GM21717 (cell line): Measurements from ENCODE around the gene REC114.
"Not testable (repeated sequence)": the region's sequence is repeated elsewhere in the genome, so short reads cannot be mapped to it uniquely, and the experiment has no call there.

Source experiments
- ATAC-seq: cut with Tn5 transposase; IDR thresholded peaks from one replicate; pipeline ENCODE4 v1.9.1; 2021; ENCODE audit warnings: mild to moderate bottlenecking, moderate library complexity; ENCODE audit not compliant: unreplicated experiment

The REC114 gene

DNA sequence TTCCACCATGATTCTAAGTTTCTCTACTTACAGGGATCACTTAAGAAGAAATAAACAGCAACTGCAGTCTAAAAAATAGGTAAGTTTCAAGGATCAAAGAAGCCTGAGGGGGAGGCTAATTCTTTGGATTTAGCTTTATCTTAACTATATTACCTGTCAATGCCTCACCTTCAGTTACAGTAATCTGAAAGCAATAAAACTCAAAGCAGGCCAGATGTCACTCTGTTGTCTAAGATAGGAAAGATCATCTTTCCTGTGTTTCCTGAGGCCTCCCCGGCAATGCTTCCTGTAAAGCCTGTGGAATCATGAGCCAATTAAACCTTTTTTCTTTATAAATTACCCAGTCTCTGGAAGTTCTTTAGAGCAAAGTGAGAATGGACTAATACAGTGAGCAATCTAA, 130.1 kb downstream of the REC114 start:
- ATAC-seq, result no peak

DNA sequence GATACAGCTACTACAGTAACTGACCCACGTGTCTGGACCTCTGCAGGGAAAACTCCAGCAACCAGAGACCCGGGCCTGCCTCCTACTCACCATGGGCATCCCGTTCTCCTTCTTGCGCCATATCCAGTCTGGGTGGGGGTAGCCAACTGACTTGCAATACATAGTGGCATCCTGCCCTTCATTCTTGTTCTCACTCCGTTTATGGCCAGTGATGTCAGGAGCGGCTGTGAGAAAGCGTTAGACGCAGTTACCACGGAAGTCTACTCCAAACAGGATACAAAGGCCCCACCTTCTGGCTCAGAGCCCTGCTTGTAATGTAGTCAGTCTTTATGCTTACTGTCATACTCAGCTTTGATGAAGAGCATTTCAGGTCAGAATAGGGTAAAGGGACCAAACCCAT, 130.6 kb downstream of the REC114 start:
- no peak for ATAC-seq

DNA sequence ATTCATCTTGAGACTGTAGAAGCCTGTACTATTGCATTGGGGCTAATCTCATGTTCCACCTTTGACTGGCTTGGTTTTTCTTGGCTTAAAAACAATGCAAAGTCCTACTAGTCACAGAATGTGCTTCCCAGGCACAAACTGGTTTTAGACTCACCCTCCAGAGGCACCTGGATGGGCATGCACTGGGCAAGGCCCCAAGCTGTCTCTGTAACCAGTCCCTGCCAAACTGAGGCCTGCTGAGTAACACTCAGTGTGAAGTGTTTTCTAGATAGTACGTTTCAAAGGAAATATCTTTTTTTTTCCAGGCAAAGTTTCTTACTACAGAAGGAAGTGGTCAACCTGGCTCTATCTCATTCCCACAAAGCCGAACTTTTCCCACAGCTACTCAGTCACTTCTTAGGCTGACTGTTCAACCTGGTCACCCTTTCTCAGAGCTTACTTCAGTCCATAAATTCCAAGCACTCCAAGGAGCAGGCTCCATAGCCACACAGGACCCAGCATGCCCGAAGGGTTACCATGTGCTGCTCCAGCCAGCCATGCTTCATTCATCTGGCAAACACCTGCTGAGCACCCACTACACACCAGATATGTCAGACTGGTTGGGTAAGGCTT, 132.8 kb downstream of the REC114 start:
- no peak for ATAC-seq

DNA sequence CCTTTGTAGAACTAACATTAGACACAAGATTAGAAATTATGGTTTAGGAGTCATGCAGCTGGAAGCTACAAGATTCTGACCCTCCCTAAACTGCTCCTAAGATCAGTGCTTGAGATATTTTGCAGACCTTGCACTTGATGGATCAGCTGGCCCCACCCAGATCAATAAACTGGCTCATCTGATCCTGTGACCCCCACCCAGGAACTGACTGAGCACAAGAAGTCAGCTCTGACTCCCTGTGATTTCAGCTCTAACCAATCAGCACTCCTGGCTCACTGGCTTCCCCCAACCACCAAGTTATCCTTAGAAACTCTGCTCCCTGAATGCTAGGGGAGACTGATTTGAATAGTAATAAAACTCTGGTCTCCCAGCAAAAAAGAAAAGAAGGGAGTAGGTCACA, 134.6 kb downstream of the REC114 start:
- not testable (repeated sequence) for ATAC-seq

DNA sequence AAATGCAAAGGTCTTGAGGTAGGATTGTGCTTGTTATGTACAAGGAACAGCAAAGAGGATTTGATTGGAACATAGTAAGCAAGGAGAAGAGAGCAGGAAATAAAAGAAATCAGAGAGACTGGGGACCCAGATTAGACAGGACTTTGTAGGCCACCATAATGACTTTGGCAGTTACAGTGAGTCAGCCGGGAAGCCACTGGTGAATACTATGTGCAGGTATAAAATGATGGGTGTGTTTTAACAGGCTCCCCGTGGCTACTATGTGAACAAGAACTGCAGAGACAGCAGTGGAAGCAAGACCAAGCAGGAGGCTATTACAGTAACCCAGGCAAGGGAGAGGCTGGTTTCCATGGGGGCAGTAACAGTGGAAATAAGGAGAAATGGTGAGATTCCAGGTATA, 135.1 kb downstream of the REC114 start:
- no peak for ATAC-seq

DNA sequence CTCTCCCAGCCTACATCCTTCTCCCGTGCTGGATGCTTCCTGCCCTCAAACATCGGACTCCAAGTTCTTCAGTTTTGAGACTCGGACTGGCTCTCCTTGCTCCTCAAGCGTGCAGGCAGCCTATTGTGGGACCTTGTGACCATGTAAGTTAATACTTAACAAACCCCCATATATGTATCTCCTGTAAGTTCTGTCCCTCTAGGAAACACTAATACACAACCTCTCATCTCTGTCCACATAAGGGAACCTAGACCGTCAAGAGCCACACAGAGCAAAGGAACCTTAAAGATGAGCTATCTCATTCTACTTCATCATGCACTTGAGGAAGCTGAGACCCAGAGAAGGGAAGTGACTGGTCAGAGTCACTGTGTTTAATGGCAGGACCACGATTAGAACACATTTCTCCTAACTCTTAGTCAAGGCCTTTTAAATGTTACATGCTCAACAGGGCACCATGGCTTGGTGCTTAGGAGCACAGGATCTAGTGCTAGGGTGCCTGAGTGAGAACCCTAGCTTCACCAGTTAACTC, 140.0 kb downstream of the REC114 start:
- no peak for ATAC-seq

DNA sequence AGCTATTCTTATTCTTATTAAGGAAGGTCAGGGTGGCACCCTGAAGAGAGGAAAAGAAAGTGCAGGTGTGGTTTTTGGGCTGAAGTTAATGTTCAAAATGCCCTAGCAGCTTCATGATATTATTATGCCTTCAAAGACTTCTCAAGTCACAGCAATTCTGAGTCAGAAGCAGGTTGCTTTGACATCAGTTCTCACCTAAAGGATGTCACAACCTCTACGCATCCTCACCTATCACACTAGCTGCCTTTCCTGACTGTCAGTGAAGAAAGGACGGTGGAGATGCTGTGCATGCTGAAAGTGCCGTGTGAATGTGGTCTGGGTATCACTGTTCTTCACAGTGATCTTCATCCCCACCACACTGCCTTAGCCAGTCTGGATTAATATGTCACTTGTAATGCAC, 140.6 kb downstream of the REC114 start:
- no peak for ATAC-seq

DNA sequence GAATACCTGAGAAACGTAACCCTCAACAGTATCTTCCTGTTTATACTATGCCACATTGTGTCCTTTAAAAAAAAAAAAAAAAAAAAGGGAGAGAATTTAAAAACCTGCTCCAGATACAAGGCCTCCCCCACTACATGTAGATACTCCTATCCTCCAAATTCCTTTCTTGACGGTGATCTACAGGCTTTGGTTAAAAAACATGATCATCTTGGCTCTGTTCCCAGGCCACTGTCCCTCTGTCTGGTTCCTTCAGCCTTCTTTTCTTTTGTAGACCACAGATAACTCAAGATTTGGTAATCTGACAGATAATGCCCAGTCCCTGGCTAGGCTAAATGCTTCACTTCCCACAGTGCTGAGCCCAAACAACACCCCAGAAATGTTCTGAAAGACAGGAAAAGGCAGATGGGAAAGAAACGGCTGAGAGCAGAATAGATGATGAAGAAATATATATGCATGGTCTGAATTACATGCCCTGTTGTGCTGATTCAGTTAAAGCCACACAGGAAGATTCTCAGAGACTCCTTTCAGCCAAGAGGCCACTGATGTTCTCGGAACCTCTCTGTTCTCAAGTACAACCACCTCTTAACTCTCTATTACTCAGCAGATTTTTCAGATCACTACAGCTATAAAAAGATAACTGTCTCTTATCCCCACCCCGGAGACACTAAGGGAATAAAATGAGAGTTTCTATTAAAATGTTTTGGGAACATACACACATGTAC, 141.9 kb downstream of the REC114 start:
- ATAC-seq, result no peak

DNA sequence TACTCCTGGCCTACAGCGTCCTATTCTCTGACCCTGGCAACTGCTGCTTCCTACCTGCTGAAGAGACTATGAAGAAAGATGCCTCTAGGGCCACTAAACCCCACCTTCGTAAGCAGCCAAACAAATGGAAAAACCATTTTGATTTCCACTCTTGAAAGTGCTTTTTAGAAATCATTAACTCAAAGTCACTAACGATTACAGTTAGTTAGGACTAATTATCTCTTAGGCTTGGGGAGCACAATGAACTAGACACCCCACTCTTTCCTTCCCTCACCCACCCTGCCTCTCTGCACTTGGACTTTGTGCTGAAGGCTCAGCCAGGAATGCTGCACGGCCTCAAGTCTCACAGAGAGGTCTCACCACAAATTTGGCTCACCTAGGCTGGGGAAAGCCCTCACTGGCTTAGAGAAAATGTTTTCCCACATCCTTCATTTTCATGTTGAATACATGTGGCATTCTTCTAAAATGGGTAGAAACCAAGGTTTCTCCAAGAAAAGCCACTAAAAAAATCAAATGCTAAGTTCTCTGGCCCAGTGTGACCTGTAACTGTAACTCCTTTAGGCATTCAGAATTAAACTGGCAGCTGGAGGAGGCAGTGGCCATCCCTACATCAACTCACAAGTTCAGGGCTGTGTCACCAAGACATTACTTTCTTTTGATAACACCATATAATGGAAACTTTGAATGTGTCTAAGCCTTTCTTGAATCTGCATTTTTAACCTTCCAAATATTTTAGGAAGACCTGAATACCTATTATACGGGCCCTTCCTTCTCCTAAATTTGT, 143.1 kb downstream of the REC114 start:
- no peak for ATAC-seq

DNA sequence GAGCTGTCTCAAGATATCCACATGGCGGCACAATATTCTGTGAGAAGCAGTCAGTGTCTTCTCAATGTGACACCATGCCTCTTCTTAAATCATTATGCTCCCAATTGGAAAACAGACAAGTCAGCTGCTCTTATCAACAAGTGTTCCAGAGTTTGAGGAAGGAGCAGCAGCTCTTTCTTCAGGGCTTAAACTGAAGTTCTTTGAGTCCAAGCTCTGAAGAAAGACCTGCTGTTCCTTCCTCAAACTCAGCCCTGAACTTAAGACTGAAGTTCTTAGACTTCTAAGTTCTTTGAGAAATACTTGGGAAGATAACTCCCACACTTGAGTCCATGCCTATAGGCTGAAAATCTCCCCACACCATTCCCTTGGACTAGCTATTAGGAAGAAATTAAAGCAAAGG, 146.8 kb downstream of the REC114 start:
- no peak for ATAC-seq

DNA sequence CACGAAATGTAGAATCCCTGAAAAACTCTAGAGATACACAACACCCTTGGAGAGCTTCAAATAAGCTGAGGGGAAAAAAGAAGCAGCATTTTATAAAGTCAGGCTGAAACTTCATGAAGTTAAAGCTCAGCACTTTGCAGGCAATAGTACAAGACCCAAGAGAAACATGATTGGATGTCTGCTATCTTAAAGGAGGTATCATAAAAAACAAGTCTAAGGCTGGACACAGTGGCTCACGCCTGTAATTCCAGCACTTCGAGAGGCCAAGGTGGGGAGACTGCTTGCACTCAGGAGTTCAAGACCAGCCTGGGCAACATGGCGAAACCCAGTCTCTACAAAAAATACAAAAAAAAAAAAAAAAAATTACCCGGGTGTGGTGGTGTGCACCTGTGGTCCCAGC, 147.3 kb downstream of the REC114 start:
- no peak for ATAC-seq

DNA sequence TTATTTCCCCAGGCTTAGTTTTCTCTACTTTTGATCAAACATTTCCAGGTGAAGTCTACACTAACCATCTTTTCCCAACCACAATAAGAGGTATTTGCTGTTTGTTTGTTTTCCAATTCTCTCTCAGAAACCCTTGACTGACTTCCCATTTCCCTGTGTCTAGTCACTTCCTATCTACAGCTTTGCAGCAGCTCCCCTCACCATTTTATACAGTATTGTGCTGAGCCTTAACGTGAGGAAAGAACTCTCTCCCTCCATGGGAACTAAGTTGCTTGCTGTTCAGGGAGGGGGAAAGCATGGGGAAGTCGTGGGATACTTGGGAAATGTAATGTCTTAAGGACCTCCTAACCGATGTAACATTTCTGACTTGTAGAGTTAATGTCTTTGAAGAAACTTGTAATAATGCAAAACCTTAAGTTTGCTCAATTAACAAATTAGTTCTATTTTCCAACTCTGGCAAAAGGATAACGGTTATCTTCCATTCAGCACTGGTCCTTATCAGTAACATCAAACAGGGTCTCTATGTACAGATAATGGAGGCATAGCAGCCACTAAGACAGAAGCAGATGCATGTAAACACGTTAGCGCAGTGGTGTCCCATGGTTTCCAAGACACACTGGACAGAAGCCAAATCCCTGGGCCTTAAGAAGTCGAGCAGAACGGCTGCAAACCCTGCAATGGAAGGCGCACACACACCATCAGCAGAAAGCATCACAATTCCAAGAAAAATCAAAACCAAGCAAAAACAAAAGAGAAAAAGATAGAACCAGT, 150.5 kb downstream of the REC114 start:
- no peak for ATAC-seq

DNA sequence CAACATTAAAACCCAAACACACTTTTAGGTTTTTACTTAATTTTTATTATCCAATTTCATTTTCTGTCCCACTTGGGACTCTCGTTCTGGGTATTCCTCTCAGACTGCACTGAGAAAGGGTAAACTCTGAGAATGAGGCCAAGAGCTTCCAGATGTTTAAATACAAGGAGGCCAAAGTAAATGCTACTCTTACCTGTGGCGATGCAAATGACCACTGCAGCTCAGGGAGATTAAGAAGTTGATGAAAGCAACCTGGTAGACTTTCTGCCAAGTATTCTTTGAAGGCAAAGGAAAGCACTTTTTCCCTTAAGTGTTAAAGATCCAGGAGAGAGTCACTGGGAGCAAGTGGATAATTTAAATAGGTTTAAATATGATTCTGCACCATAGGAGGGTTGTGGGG, 151.1 kb downstream of the REC114 start:
- ATAC-seq, result no peak

DNA sequence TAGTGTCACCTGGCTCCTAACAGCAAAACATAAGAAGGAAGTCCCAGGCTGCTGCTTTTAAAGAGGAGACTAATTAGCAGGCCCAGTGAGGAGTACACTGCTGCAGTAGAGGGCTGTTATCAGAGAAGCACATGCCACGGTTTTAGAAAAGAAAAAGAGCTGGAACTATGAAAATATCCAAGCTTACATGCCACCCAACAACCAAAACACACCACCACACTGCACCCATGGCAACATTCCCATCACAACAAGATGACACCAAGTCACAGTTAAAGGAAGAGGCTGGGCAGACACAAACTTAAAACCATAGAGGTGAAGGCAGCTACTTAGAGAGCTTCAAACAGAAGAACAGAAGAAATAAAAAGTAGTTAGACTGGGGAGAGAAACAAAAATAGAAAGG, 153.2 kb downstream of the REC114 start:
- no peak for ATAC-seq

DNA sequence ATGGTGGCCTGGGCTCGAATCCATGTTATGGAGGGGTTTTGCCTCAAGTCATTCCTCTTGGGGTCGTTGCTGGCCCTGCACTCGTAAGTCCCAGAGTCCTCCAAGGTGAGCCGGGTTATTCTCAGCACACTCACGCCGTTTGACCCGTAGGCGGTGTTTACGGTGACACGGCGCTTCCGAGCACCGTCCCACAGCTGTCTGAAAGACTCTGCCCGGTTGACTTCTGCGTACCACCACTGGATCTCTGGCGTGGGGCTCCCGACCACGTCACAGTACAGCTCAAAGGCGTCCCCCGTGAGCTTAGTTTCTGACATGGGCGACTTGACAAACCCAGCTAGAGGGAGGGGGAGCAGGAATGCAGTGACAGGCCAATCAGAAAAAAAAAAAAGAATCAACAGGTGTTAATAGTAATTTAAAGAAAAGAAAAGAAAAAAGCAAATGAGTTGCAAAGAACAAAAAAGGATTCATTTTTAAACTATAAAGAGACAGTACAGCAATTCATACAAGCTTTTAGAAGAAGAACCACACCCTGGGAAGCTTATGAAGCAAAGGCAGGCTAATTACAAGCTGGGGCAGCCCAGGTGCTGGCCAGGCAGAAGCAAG, 154.2 kb downstream of the REC114 start:
- ATAC-seq, result no peak

DNA sequence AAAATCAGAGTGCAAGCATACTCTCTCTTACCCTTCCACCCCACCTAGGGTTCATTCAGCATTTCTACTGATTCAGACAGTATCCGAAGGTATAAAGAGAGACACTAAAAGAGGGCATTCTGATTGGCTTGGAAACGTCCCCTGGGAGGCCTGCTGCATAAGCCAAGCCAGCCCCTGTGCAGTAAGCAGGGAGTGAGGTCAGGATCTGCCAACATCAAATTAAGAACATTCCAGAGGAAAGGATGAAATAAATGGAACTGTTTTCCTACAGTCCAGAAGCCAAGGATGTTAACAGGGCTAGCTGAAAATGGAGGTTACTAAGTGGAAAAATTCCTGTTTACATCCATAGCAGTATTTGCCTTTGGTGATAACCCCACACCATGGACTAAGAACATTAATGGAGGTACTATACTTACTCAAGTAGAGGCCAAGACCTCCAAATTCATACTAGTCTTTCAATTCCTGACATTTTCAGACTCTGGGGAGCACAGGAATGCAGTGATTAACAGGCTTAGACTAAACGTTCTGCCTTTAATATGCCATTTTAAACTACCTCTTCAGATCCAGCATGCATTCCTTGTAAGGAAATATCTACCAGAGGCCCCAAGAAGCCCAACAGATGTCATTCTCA, 155.7 kb downstream of the REC114 start:
- ATAC-seq, result no peak

DNA sequence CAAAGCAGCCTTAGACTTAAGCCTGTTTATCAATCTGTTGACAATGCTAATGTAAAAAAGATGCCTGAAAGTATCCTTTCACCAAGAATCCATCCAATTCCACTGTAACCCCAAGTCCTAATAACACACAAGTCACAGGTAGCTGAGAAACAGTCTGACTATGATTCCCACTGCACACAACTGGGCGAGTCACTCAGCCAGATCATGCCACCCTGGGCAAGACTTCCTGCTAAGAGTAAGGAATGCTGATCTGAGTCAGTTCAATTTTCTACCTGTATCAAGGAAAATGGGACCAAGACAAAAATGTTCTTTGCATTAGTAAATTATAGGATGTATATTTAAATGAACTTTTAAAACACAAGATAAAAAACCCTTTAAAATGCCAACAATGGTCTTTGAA, 157.0 kb downstream of the REC114 start:
- ATAC-seq, result no peak

DNA sequence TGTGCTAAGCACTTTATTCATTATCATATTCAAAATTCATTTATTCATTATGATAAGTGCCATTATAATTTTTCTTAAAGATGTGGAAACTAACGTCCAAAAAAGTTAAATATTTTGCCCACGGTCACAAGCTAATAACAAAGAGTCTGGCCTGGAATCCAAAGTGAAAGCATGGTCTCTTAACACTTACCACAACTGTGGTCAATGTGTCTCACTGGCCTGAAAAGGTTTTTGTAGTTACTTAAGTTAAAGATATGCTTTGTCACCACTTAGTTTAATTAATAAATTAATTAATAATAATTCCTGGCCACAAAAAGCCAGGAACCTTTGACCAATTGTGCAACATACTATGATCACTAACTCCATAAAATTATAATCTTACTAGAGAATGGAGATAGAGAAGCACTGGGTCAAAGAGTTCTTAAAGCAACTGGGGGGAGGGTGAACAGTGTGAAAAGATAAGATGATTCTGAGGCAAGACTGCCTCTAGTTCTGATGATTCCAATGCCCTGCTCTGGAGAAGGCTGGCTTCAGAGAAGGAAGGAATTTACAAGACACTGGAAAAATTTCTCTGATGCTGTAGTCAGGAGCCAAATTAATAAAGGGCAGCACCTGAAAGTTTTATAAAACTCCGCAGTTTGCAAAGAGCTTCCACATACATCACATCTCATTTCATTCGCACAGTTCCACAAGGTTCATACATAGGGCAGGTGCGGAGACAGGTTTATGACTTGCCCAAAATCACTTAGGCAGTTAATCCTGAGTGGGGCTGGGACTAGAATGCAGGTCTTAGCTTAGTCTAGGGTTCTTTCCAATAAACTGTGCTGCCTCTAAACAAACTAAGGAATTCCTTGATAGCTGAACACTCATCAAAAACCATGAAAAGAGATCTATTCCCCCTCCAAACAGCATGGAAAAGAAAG, 157.7 kb downstream of the REC114 start:
- no peak for ATAC-seq
